Measurements from ENCODE around the gene ATXN7L3.
"Not testable (repeated sequence)": the region's sequence is repeated elsewhere in the genome, so short reads cannot be mapped to it uniquely, and the experiment has no call there.

ATXN7L3 gene, protein sequence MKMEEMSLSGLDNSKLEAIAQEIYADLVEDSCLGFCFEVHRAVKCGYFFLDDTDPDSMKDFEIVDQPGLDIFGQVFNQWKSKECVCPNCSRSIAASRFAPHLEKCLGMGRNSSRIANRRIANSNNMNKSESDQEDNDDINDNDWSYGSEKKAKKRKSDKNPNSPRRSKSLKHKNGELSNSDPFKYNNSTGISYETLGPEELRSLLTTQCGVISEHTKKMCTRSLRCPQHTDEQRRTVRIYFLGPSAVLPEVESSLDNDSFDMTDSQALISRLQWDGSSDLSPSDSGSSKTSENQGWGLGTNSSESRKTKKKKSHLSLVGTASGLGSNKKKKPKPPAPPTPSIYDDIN

GRCh38 chr17:44199553-44200477 lies at the start of gene ATXN7L3:
Gene ATXN7L3 (minus strand): TSS chr17:44199884. CDS start chr17:44198070, 1,814 bp downstream.
- peak; percentile 100 for DNase-seq

- no peak for DNase-seq
Measured at GRCh38 chr17:44247876-44248736, 48.4 kb upstream of the ATXN7L3 start.

DNA sequence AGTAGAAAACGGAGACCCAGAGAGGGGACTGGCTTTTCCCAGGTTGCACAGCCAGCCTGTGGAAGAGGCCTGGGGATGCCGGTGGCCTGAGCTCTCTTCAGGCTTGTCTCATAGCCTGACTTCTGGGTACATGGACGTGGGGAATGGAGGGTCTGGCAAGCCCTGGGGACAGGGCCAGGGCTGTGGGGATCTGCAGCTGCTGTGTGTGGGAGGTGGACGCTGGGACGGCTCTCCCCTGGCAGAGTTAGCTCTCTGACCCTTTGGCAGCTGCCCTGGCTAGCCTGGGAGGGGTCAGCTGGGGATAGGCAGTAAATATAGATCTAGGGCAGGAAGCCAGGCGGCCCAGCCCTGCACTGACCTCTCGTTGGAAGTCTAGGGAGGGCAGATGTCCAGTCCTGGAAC lies 47.8 kb upstream of the ATXN7L3 start:
- no peak for DNase-seq

DNA sequence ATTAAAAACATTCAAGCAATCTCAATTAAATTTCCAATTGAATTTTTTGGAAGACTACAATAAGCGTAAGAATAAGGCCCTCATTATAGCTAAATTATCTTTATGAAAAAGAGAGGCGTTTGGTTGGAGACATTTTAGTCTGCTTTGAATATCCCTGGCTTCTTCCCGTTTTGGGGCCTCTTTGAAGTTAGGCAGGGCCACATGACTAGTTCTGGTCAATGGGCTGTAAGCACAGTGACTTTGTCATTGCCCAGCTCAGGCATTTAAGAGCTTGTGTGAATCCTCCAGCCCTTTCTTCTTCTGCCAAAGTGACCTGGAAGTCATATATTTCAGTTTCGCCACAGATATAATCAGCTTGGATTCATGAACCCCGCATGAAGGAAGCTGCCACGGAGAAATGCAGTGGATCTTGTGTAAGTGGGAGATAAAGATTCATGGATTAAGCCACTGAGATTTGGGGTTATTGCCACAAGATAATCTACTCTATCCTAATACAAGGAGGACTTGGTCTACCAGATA lies 41.5 kb upstream of the ATXN7L3 start:
- no peak for DNase-seq

GRCh38 chr17:44237886-44238285 lies 38.2 kb upstream of the ATXN7L3 start:
- not testable (repeated sequence) for DNase-seq

DNA sequence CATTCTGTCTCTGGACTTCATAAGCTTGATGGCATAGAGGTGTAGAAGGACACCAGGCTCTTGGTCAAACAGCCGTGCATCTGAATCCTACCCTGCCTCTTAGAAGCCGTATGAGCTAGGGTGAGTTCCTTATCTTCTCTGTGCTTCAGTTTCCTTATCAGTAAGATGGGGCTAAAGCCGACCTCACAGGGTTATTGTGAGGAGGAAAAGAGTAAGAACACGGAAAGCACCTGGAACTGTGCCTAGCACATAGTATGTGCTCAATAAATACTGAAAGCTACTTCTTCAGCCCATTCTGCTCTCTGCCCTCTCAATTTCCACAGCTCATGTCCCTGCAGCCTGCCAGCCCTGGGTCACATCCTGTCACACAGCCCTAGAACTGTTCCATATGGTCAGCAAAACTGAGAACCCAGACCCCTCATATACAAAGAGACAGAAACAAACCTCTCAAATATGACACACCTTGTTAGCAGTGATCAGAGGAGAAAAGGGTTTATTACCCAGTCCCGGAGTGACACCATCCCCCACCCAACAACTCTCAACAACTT lies 36.8 kb upstream of the ATXN7L3 start:
- DNase-seq, result no peak

DNA sequence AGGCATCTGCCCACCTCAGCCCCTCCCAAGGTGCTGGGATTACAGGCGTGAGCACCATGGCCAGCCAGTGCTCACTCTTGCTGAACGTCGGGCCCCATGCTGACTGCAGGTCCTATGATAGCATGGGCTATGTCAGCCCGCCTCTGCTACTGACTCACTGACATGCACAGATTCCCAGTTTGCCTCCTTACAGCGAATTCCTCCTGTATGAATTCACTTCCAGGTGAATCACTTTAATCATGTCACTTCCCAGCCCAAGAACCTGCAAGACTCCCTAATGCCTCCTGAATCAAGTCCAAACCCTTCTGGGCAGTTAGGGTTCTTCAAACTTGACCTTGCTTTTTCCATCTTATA lies 35.9 kb upstream of the ATXN7L3 start:
- no peak for DNase-seq

- no peak for DNase-seq
Measured at GRCh38 chr17:44233582-44233981, 33.9 kb upstream of the ATXN7L3 start.

- no peak for DNase-seq
Measured at GRCh38 chr17:44232061-44232460, 32.4 kb upstream of the ATXN7L3 start.

GRCh38 chr17:44230140-44230539 lies 30.5 kb upstream of the ATXN7L3 start:
- DNase-seq, result no peak

- DNase-seq, result no peak
Measured at GRCh38 chr17:44229090-44229489, 29.4 kb upstream of the ATXN7L3 start.

DNA sequence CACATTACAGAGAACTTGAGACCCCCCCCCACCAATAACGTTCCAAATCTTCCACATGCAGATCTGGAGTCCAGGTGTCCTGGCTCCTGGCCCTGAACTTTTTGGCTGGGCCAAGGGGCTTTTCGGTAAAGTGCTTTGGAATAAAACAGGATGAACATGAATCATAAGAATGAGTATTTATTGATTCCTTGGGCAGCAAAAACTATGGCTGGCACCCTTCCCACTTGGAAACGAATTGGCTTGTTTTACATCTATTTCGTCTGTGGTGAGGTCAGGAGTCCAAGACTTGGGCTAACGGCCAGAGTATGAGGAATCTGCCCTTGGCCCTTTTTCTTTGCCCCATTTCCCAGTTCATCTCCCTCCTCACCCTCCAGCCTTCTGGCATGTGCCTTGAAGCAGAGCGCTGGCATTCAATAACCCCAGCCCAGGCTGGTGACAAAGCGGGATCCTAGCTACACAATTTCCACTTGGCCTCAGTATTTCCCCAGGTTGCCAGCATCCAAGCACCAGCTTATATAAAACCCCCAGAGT lies 23.9 kb upstream of the ATXN7L3 start:
- no peak for DNase-seq

- DNase-seq, result peak; percentile 64 to 70
Measured at GRCh38 chr17:44222112-44222869, 22.6 kb upstream of the ATXN7L3 start.

DNA sequence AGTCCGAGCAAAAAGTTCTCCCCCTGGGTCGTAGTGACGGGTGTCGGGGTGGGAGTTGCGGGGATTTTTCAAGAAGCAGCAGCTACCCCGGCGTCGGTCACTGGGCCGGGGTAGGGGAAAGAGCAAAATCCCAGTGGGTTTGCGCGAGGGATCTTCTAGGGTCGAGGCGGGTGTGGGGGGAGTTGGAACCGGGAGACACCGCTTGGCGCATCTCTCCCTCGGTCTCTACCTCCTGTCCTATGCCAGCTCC lies 22.1 kb upstream of the ATXN7L3 start:
- no peak for DNase-seq

- peak; percentile 67 to 73 for DNase-seq
Measured at GRCh38 chr17:44221084-44221861, 21.6 kb upstream of the ATXN7L3 start.

GRCh38 chr17:44220213-44221083 lies 20.8 kb upstream of the ATXN7L3 start:
- DNase-seq, result peak; percentile 56 to 57

GRCh38 chr17:44219616-44220212 lies 20.0 kb upstream of the ATXN7L3 start, which contains the start of gene UBTF:
Gene UBTF (minus strand): TSS chr17:44219675. CDS start chr17:44218229, 1,446 bp downstream.
- peak; percentile 54 to 60 for DNase-seq

- peak; percentile 65 to 71 for DNase-seq
Measured at GRCh38 chr17:44219108-44219615, 19.5 kb upstream of the ATXN7L3 start.

Data from activated CD4-positive, alpha-beta T cell treated with anti-CD3 and anti-CD28 coated beads, Interleukin-2, amount 50 U/mL, for 48 hours (primary cell).